GM21737 (cell line): Measurements from ENCODE around the gene PLCB2.

Experiments
- ATAC-seq: cut with Tn5 transposase; IDR thresholded peaks from one replicate; pipeline ENCODE4 v1.9.1; 2021; ENCODE audit warnings: mild to moderate bottlenecking, moderate library complexity; ENCODE audit not compliant: unreplicated experiment

Gene PLCB2

DNA sequence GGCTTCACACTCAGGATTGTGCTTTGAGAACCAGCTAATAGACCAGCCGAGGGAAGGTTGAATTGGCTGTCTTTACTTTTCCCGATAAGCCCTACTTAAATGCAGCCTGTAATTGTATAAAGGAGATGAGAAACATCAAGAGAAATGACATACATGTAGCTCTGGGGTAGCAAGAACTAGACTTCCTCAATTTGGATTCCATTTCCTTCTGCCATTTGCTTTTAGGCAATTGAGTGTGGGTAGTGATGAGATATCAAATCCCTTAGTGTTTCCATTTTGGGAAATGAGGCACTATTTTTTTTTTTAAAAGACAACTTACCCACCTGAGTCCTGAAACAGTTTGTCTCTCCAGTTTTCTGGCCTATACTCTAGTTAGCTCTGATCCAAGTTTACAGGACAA is 18.0 kb upstream of the PLCB2 start:
- ATAC-seq = no peak

DNA sequence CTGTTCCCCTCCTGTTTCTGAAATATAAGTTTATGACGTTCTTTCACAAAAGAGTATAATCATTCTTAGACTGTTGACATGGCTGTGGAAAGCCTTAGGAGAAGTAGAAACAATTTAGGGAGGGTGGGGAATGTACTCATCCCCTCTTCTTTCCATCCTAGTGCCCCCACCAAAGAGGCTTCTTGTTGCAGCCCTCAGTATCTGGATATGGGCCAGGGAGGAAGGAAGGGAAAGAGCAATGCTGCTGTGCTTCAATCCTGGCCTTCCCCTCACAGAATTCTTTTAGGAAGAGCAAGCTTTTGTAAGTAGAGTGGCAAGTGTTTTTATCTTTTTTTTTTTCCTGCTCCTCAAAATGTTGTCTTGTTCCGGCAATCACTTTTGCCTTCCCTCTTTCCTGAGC is 17.5 kb upstream of the PLCB2 start:
- no peak for ATAC-seq

DNA sequence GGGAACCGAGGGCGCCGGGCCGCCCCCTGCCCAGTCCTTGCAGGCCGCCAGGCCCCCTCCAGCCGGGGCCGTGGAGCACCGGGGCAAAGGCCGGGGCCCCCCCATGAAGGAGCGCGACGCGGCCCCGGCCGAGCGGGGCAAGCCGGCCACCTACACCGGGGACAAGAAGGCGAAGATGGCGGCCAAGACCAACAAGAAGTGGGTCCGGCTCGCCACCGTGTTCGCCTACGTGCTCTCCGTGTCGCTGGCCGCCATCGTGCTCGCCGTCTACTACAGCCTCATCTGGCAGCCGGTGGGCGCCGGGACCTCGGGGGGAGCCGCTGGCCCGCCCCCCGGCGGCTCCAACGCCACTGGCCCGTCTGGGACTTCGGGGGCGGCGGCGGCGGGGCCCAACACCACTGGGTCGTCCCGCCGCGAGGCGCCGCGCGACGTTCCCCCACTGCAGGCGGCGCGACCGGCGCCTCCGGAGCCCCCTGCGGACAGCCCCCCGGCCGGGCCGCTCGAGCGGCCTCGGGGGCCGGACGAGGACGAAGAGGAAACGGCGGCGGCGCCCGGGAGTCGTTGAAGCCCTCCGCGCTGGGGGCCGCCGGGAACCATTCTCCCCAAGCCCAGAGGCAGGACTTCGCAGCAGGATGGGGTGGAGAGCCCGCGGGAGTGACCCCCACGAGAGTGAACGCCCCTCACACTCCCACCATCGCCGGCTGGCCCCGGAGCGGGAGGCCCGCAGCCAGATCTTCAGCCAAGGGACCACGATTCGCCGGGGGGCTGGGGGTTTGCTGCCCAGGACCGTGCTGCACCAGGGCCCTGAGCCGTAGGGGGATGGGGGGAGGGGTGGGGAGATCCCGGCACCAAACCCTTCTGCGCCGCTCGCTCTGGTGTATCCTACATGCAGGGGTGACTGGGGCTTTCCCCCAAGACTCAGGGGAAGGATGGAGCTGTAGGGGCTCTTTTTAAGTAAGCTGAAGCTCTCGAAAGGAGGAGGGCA is 16.5 kb upstream of the PLCB2 start:
- peak; percentile 10 for ATAC-seq

DNA sequence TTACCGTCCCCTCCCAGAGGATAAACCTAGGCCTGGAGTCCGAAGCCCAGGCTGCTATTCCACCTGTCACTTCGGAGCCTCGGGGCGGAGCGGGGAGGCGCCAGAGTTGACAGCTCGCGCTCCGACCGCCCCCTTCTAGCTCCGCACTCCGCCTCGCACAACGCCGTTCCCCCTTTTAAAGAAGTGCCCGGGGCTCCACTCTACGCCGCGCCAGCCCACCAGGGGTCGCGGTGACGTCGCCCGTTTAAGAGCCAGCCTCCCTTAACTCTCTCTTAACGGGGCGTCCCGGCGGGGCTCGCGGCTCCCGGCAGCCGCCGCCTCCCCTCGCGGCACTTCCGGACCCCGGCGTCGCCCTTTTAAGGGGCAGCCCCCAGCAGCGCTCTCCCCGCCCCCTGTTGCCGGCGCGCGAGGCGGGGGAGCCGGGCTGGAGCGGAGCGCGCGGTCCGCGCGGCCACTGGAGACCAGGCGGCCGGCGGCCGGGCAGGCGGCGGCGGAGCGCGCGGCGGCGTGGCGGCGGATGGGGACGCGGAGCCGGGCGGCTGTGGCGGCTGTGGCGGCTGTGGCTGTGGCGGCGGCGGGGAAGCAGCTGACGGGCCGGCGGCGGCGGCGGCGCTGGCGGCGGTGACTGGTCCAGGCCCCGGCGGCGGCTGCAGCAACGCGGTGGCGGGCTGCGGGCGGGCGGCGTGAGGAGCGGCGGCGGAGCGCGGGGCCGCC is 15.7 kb upstream of the PLCB2 start, which contains the start of gene INAFM2:
INAFM2 (plus strand) TSS at position 454 of the 714 bp plus-strand sequence. CDS start 364 bp downstream, outside the sequence.
- peak; percentile 87 for ATAC-seq

DNA sequence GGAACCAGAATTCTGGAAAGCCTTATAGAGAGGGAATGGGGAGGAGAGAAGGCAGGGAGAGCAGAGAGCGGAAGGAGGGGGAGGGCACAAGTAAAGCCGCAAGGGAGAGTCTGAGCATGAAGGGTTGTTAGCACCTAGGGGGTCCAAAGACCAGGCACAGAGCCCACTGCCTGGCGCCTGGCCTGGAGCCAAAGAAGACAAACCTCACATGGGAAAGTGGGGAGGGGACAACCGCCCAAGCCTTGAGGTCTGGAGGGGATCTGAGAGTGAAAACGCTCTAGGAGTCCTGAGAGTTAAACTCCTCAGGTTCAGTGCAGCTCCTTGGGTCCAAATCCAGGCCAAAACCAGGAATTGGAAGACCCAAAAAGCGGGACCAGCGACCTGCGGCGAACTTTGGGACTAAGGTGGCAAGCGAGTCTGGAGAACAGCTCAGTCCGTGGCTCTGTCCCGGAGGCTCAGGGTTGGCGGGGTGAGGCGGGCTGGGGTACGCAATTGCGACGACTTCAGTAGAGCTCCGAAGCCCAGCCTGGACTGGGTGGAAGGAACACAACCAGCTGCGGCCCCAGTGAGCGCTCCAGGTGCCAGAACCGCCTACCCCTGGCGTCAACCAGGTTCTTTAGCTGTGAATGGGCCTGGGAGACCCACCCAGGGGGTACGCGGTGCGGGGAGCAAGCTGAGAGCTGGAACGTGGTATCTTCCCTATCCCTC is 14.9 kb upstream of the PLCB2 start:
- no peak for ATAC-seq

DNA sequence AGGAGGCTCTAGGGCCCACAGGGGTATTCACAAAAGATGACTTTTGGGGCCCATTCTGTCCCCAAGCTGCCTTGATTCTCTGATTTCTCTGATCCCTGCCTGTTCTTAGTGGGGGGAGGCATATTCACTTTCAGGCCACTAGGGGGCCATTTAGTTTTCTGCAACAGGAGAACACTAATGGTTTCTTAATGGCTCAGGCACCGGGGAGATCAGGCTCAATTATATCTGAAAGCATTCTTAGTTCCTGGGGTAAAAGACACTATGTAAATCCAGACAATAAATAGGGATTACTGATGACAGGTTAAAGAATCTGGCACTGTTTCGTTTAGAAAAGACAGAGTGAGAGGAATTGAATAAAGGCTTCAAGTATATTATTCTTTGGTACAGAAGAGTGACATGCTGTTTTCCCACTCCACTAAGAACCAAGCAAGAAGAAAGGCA is 13.2 kb upstream of the PLCB2 start:
- ATAC-seq = no peak

DNA sequence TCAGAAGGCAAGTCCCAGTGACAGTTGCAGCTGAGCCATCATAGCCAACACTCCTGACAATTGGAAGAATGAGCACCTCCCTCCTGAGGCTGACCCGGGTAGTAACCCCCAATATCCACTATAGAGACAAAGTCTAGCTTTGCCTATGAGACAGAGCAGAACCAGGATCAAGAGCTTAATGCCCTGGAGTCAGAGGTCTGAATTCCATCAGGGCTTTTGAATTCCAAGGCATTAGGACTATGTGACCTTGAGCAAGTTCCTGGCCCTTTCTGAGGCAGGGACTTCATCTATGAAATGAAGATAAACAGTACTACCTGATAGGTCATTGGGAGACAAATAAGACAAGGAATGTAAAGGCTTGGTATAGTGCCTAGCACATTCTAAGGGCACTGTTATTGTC is 12.7 kb upstream of the PLCB2 start:
- no peak for ATAC-seq

DNA sequence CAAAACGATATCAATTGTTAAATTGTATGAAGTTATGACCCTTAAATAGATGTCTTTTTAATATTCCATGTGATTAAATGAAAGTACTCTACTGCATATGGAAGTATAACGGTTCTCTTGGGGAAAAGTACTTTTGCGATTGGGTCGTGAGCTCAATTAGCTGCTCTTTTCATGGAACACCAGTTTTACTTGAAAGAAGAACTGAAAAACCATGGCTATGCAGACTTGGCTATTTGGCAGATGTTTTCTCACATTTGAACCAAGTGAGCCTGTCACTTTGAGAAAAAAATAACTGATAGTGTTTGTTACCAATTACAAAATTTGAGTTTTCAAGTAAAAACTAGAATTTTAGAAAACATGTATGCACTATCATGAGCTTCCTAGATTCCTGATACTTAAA is 9.8 kb upstream of the PLCB2 start:
- no peak for ATAC-seq

DNA sequence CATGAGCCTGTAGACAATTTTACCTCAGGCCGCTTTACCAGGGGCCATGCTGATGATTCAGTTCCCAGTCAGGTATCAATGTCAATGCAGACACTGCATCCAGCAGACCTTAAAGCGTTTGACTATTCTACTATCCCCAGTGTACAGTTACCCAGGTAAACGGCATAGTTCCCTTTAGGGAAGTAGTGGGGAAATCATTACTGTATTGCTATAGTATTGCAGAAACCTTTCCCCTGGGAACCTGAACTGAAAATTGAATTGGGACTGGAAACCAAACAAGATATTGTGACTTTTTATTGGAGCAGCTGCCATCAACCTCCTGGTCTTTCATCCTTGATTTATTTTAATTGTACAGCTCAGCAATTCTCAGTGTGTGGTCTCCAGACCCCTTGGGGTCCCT is 9.2 kb upstream of the PLCB2 start:
- no peak for ATAC-seq

DNA sequence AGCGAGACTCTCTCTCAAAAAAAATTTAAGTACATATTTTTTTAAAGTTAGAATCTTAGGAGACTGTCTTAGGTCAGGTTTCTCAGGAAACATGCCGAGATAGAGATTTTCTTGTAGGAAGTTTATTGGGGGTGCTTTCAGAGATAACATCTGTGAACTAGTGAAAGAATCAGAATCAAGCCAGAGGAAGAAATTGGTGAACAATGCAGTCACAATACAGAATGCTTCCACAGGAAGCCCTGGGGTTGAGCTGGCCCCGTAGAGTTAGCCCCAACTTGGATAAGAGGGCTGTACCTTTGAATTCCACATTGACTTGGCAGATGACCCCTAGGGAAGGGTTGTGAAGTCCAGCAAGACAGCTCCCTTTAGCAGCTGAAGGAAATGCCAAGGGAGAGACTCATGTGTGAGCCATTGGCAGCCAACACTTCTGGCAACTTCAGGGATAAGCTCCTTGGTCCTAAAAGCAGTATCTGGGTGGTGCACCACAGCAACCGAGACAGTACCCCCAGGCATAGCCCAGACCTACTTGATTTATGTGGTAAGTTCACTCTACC is 7.1 kb upstream of the PLCB2 start:
- no peak for ATAC-seq

DNA sequence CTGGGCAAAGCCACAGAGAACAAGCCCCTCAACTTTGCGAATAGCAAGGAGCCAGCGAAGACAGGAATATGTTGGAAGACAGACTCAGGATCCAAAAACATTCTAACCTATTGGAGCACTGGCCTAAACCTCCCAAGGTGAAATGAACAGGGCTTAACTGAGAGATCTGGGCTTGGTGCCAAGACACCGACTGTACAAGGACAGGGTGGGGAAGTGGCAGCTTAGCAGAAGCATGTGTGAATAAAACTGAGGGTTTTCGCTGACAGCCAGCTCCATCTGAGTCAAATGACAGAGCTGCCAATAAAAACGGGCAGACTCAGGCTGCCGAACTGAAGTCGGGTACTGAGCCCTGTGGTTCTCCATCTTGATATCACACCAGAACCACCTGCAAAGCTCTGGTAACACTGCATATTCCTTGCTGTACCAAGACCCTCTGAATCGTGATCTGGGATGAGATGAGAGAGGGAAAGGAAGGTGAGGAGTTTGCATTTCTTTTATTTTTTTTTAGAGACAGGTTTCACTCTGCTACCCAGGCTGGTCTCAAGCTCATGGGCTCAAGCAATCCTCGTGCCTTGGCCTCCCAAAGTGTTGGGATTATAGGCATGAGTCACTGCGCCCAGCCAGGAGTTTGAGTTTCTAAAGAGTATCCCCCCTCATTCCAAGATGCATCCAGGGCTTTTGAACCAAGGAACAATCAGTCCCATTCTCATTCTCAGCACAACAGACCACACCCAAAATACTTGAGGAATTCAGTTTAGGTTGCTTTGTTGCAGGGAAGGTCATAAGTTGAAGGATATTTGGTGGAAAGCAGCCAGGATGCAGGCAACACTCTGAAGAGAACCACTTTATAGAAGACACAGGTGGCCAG is 6.0 kb upstream of the PLCB2 start:
- ATAC-seq = no peak

DNA sequence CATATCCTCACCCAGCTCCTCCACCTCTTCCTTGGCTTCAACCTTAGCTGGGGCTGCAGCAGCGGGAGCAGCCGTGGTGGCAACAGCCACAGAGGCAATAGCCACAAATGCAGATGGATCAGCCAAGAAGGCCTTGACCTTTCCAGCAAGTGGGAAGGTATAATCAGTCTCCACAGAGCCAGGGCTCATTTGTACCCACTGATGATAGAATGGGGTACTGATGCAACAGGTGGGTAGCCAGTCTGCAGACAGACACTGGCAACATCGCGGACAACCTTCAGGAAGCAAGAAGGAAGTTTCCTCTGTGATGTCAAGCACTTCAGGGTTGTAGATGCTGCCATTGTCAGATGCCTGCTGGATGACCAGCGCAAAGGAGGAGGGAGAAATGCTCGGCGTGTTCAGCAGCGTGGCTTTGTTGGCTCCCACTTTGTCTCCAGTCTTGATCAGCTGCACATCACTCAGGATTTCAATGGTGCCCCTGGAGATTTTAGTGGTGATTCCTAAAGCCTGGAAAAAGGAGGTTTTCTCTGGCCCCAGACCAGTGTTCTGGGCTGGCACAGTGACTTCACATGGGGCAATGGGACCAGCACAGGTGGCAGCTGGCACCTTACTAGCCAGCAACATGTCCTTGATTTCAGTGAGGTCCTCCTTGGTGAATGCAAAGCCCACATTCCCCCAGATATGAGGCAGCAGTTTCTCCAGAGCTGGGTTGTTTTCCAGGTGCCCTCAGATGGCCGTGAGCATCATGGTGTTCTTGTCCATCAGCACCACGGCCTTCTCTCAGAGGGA is 4.8 kb upstream of the PLCB2 start:
- ATAC-seq = no peak

DNA sequence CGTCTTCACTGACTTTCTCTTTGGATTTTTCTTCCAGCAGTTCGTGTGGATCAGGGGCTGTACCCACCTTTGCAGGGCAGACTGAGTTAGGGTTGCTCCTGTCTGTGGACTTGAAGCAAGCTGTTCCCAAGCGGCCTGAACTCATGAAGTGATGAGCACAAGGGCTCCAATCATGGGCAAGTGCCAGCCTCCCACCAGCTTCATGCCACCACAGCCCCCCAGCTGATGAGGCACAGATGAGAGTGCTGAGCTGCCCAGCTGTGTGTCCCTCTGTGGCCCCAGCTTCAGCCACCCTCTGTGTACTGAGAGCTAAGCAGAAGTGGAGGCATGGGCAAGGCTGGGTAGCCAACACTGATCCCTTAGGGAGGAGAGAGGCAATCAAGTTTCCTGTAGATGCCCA is 3.3 kb upstream of the PLCB2 start:
- no peak for ATAC-seq

DNA sequence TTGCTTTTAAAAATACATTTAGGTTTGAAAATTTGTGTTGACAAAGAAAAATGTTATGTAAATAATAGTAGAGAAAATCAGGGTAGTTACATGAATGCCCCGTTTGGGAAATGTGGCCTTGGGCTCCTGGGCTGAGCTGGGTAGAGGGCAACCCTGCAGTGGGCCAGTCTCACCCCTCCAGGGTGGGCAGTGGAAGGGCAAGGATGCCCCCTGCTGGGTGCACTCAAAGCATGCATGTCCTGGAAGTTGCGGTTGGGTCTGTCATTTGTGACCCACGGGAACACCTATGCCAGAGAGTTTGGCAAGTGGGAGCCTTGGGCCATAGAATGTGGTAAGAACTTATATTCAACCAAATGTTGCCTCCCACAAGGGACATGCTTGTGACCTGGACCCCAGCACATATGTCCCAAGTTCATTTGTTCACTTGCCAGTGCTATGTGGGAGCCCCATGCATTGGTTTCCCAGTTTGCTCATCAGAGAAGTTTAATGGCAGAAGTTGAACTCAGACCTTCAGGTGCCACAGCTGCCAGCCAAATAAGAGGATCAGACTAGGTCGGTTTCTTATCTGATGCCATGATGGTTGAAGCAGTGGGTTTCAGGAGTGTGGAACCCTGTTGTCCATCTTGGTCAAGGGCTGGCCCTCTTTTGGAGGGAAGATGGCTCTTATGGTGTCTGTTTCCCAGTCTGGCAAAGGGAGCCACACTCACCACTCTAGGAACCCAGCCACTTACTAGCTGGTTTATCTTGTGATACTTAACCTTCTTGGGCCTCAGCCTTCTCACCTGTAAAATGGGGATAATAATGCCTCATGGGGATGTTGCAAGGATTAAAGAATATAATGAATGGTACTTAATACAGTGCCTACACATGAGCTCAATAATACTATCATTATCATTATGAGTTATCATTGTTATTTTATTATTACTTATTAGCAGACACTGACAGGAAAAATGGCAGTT is 2.5 kb upstream of the PLCB2 start:
- ATAC-seq = no peak

DNA sequence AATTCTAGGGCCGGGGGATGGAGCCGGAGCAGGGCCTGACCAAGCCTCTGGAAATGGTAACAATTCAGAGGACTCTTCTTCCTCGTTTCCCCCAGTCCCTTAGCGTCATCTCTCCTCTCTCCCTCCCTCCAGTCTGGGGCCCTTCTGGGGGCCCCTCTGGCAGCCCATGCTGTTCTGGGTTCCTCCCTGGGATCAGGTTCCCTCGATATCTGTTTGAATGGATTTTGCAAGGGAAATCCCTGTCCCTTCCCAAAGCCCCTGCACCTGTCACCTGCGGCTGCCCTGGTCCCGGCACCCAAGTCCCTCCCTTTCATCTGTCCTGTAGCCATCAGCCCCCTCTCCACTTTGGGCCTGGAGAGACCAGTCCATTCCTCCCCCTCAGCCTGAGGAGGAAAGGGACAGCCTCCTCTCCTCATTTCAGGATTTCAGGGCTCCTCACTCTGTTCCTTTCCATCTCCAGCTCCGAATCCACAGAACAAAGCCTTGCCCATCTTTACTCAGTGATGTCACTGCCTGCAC is 1.7 kb upstream of the PLCB2 start:
- no peak for ATAC-seq

DNA sequence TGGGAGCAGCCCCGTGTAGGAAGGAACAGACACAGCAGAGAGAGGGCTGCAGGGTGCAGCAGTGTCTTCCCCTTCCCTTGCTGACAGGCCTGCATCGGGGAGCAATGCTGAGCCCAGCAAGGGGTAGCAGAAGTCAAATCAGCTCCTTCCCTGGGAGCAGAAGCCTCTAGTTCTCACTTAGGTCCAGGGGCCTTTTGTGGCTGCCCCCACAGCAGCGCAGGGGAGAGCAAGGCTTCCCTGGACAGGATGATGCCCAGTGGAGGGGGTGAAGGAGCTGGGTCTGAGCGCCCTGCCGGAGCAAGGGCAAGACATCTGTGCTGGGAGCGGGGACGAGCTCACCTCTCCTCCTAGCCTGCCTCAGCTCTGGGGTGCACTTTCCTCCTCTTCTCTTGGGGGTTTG is 827 bp downstream of the PLCB2 start:
- ATAC-seq = no peak

DNA sequence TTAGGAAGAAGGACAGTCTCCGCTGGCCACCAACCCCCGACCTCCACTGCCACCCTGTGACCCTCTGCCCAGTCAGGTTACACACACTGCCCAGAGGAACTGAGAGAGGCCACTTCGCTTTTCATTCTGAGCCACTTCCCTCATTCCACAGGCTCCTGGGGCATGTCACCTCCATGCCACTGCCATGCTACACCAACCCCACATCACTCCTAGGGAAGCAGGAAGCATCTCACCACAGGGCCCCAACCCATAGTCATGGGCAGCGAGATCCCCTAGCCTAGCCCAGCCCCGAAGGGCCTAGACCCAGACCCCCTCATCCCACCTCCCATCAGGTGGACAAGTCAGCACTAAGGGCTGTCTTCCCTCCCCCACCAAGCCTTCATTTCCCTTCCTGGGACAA is 1.4 kb downstream of the PLCB2 start:
- ATAC-seq = no peak

DNA sequence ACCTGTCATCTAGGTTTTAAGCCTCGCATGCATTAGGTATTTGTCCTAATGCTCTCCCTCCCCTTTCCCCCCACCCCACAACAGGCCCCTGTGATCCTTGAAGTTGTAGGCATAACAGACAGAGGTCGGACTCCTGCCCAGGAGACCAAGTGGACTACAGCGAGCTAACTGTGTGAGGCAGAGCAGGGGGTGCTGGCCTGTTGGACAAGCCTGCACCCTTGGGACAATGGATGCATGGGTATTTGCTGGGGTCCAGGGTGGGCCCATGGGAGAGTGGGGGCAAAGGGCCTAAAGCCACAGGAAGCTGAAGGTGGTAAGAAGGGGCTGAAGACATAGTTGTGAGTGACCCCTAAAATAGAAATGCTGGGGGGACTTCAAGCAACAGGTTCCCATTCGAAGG is 2.5 kb downstream of the PLCB2 start:
- ATAC-seq = no peak
